DND-41 (cell line): ENCODE results near the gene RSBN1L.

Experiments
- ATAC-seq: fragments of 200-7000 bp; cut with Tn5 transposase; 3 replicates; pipeline ENCODE4 v1.9.1; 2021; ENCODE audit warnings: low read depth; ENCODE audit not compliant: insufficient read depth
- DNase-seq: peaks from one replicate; pipeline ENCODE4 v3.0.0-alpha.2; 2020
- H2AFZ ChIP-seq: 2 replicates; pipeline ENCODE4 v1.6.0; 2012; ENCODE audit warnings: low read depth, low read length
- H3K27ac ChIP-seq: 2 replicates; pipeline ENCODE4 v1.5.1; 2012; ENCODE audit warnings: low read length, inconsistent platforms
- H3K27me3 ChIP-seq: fragments of 200-600 bp; sonication (generic); 2 replicates; pipeline ENCODE4 v1.6.0; 2012; ENCODE audit warnings: low read length, mild to moderate bottlenecking, inconsistent platforms; ENCODE audit not compliant: insufficient read depth, poor library complexity
- H3K36me3 ChIP-seq: 2 replicates; pipeline ENCODE4 v1.5.1; 2012; ENCODE audit warnings: low read length, inconsistent platforms; ENCODE audit not compliant: insufficient read depth
- H3K4me1 ChIP-seq: 2 replicates; pipeline ENCODE4 v1.5.1; 2012; ENCODE audit warnings: mild to moderate bottlenecking, low read length; ENCODE audit not compliant: insufficient read depth
- H3K4me2 ChIP-seq: 2 replicates; pipeline ENCODE4 v1.6.0; 2012; ENCODE audit warnings: mild to moderate bottlenecking, moderate library complexity, low read length, inconsistent platforms; ENCODE audit not compliant: insufficient read depth
- H3K4me3 ChIP-seq, 2 experiments: fragments of 200-600 bp in 1 of 2; shearing (Covaris generic) in 1 of 2; 2 replicates each; pipeline ENCODE4 v1.5.1; 2012 to 2016; ENCODE audit warnings: inconsistent platforms in 2 of 2, low read length in 2 of 2, mild to moderate bottlenecking in 2 of 2, low read depth in 1 of 2, moderate library complexity in 1 of 2
- H3K79me2 ChIP-seq: 2 replicates; pipeline ENCODE4 v1.6.0; 2012; ENCODE audit warnings: low read length, inconsistent platforms; ENCODE audit not compliant: insufficient read depth
- H3K9ac ChIP-seq: 2 replicates; pipeline ENCODE4 v1.6.0; 2012; ENCODE audit warnings: low read depth, mild to moderate bottlenecking, inconsistent platforms, low read length, moderate library complexity
- H3K9me3 ChIP-seq: 2 replicates; pipeline ENCODE4 v1.5.1; 2012; ENCODE audit warnings: low read length, moderate library complexity, mild to moderate bottlenecking, inconsistent platforms; ENCODE audit not compliant: insufficient read depth, severe bottlenecking
- H4K20me1 ChIP-seq: 2 replicates; pipeline ENCODE4 v1.6.0; 2012; ENCODE audit warnings: low read length; ENCODE audit not compliant: insufficient read depth
- CTCF ChIP-seq: IDR thresholded peaks from 2 replicates; pipeline ENCODE4 v1.5.1; 2012; ENCODE audit warnings: borderline replicate concordance, low read length, moderate library complexity, mild to moderate bottlenecking; ENCODE audit not compliant: poor library complexity, severe bottlenecking; ENCODE audit errors: extremely low read depth
- EZH2 ChIP-seq: IDR thresholded peaks from 3 replicates; pipeline ENCODE4 v1.6.1; 2012; ENCODE audit warnings: borderline replicate concordance, low read depth, mild to moderate bottlenecking, moderate library complexity, low read length, inconsistent platforms; ENCODE audit not compliant: severe bottlenecking

The RSBN1L gene

GRCh38 chr7:77693830-77694583 is 2.3 kb upstream of the RSBN1L start:
- Histone ChIP-seq H3K79me2 (peaks cover 61% of the 10 kb centered on the region), H3K27me3 (no peaks in the 10 kb centered on the region), H3K27ac (no peak overlapping the region), H3K9me3 (no peaks in the 10 kb centered on the region), H3K9ac (no peak overlapping the region), H3K4me1 (peaks cover 37% of the 10 kb centered on the region), H3K36me3 (peaks cover 3% of the 10 kb centered on the region; the same call in 1 of the 2 replicates), H3K4me3 (no peak overlapping the region), H4K20me1 (peaks cover 14% of the 10 kb centered on the region), H2AFZ (no peak overlapping the region), H3K4me2 (peak overlapping the region; percentile 64; the same call in 1 of the 2 replicates)
- no peak for ATAC-seq
- no peak for TF ChIP-seq CTCF
- TF ChIP-seq EZH2: no peak
- DNase-seq: no peak

- peak overlapping the region; percentile 99 for H3K27ac ChIP-seq
These were observed 630 bp downstream of the RSBN1L start for GRCh38 chr7:77696643-77697534.

GRCh38 chr7:77697535-77697831 is 1.2 kb downstream of the RSBN1L start:
- Histone ChIP-seq H3K27me3 (no peaks in the 10 kb centered on the region), H3K27ac (peak overlapping the region; percentile 99), H3K9me3 (no peaks in the 10 kb centered on the region), H2AFZ (peak overlapping the region; percentile 100), H3K79me2 (peaks cover 93% of the 10 kb centered on the region), H3K36me3 (peaks cover 7% of the 10 kb centered on the region), H3K9ac (peak overlapping the region; percentile 99), H3K4me1 (peaks cover 55% of the 10 kb centered on the region), H4K20me1 (peaks cover 44% of the 10 kb centered on the region), H3K4me3 (peak overlapping the region; percentile 91 to 98), H3K4me2 (peak overlapping the region; percentile 91)
- ATAC-seq (peak; percentile 10; the same call in 2 of the 3 replicates), DNase-seq (no peak)
- no peak for TF ChIP-seq EZH2
- TF ChIP-seq CTCF: no peak

More at GRCh38 chr7:77696643-77697534, 630 bp downstream of the RSBN1L start:
- Histone ChIP-seq H3K9ac (peak overlapping the region; percentile 99), H4K20me1 (peaks cover 38% of the 10 kb centered on the region), H2AFZ (peak overlapping the region; percentile 100), H3K27me3 (no peaks in the 10 kb centered on the region), H3K4me3 (peak overlapping the region; percentile 91 to 98), H3K9me3 (no peaks in the 10 kb centered on the region), H3K4me2 (peak overlapping the region; percentile 91), H3K4me1 (peaks cover 55% of the 10 kb centered on the region), H3K36me3 (peaks cover 7% of the 10 kb centered on the region), H3K79me2 (peaks cover 87% of the 10 kb centered on the region)
- TF ChIP-seq CTCF: peak; percentile 18
- no peak for TF ChIP-seq EZH2
- DNase-seq (peak; percentile 65), ATAC-seq (peak; percentile 47)
